SK-N-SH treated with all-trans-retinoic acid at 6 μM for 48 hours (cell line): Measurements from ENCODE around the gene NHLRC2.

Experiments
- ATAC-seq: fragments of 200-7000 bp; cut with Tn5 transposase; 3 replicates; pipeline ENCODE4 v1.9.1; 2020; ENCODE audit warnings: mild to moderate bottlenecking, moderate library complexity
- ARNTL ChIP-seq: fragments of 450-650 bp; formaldehyde crosslinking; IDR thresholded peaks from 2 replicates; pipeline ENCODE4 v1.5.0; 2020; ENCODE audit warnings: low read depth, mild to moderate bottlenecking, moderate library complexity, borderline replicate concordance
- BACH2 ChIP-seq: fragments of 250-450 bp; sonication (Bioruptor Pico); IDR thresholded peaks from 2 replicates; pipeline ENCODE4 v1.9.0; 2021; ENCODE audit warnings: mild to moderate bottlenecking, borderline replicate concordance
- CREB5 ChIP-seq: fragments of 250-450 bp; sonication (Bioruptor Pico); IDR thresholded peaks from 2 replicates; pipeline ENCODE4 v1.5.1; 2020; ENCODE audit warnings: low read depth, mild to moderate bottlenecking, moderate library complexity
- CSDC2 ChIP-seq: fragments of 250-450 bp; sonication (Bioruptor Pico); IDR thresholded peaks from 2 replicates; pipeline ENCODE4 v1.5.0; 2020; ENCODE audit warnings: mild to moderate bottlenecking, moderate library complexity
- ESRRG ChIP-seq: fragments of 250-450 bp; sonication (Bioruptor Pico); IDR thresholded peaks from 2 replicates; pipeline ENCODE4 v1.6.1; 2021; ENCODE audit warnings: mild to moderate bottlenecking
- GLIS3 ChIP-seq: fragments of 250-450 bp; sonication (Bioruptor Pico); IDR thresholded peaks from 2 replicates; pipeline ENCODE4 v1.5.0; 2020; ENCODE audit warnings: mild to moderate bottlenecking, moderate library complexity
- ISL1 ChIP-seq: fragments of 250-450 bp; sonication (Bioruptor Pico); IDR thresholded peaks from 2 replicates; pipeline ENCODE4 v2.1.2; 2022; ENCODE audit warnings: mild to moderate bottlenecking, moderate library complexity
- PATZ1 ChIP-seq: fragments of 250-450 bp; sonication (Bioruptor Pico); IDR thresholded peaks from 2 replicates; pipeline ENCODE4 v1.8.0; 2020; ENCODE audit warnings: mild to moderate bottlenecking, moderate library complexity, borderline replicate concordance
- POU6F1 ChIP-seq: fragments of 250-450 bp; sonication (Bioruptor Pico); IDR thresholded peaks from 2 replicates; pipeline ENCODE4 v1.8.0; 2021; ENCODE audit warnings: low read depth, mild to moderate bottlenecking, moderate library complexity, borderline replicate concordance
- PPARA ChIP-seq: fragments of 250-450 bp; sonication (Bioruptor Pico); IDR thresholded peaks from 2 replicates; pipeline ENCODE4 v1.5.0; 2020; ENCODE audit warnings: mild to moderate bottlenecking, borderline replicate concordance
- RARB ChIP-seq: fragments of 250-450 bp; sonication (Bioruptor Pico); IDR thresholded peaks from 2 replicates; pipeline ENCODE4 v1.8.0; 2021; ENCODE audit warnings: mild to moderate bottlenecking, moderate library complexity
- SNAI2 ChIP-seq: fragments of 250-450 bp; sonication (Bioruptor Pico); IDR thresholded peaks from 2 replicates; pipeline ENCODE4 v1.5.0; 2020; ENCODE audit warnings: mild to moderate bottlenecking, moderate library complexity
- TCF4 ChIP-seq: fragments of 250-450 bp; sonication (Bioruptor Pico); IDR thresholded peaks from 2 replicates; pipeline ENCODE4 v1.8.0; 2021; ENCODE audit warnings: mild to moderate bottlenecking, moderate library complexity, borderline replicate concordance
- ZC3H10 ChIP-seq: fragments of 250-450 bp; sonication (Bioruptor Pico); IDR thresholded peaks from 2 replicates; pipeline ENCODE4 v1.5.1; 2021; ENCODE audit warnings: mild to moderate bottlenecking, moderate library complexity
- ZFP30 ChIP-seq: fragments of 450-650 bp; formaldehyde crosslinking; IDR thresholded peaks from 2 replicates; pipeline ENCODE4 v1.5.0; 2022; ENCODE audit warnings: mild to moderate bottlenecking, moderate library complexity
- ZNF565 ChIP-seq: fragments of 450-650 bp; formaldehyde crosslinking; conservative IDR thresholded peaks from 2 replicates; pipeline ENCODE4 v1.5.0; 2020; ENCODE audit warnings: low read depth, mild to moderate bottlenecking, moderate library complexity
- ZNF70 ChIP-seq: fragments of 450-650 bp; formaldehyde crosslinking; IDR thresholded peaks from 2 replicates; pipeline ENCODE4 v1.5.0; 2020; ENCODE audit warnings: mild to moderate bottlenecking, moderate library complexity
- ZNF8 ChIP-seq: fragments of 450-650 bp; formaldehyde crosslinking; IDR thresholded peaks from 2 replicates; pipeline ENCODE4 v1.5.0; 2020; ENCODE audit warnings: mild to moderate bottlenecking, moderate library complexity
- TF ChIP-seq, protein P1 (sequence below): fragments of 250-450 bp; sonication (Bioruptor Pico); IDR thresholded peaks from 2 replicates; pipeline ENCODE4 v1.5.1; 2021; ENCODE audit warnings: mild to moderate bottlenecking, moderate library complexity
- TF ChIP-seq, protein P2 (sequence below): fragments of 250-450 bp; sonication (Bioruptor Pico); IDR thresholded peaks from 2 replicates; pipeline ENCODE4 v1.5.0; 2020; ENCODE audit warnings: mild to moderate bottlenecking, moderate library complexity

NHLRC2 gene

GRCh38 chr10:113916053-113916452, 61.6 kb downstream of the NHLRC2 start (continued):
- TF ChIP-seq POU6F1 (CRISPR knock-in tag): no peak

- TF ChIP-seq RARB (no peak), TCF4 (no peak), PATZ1 (CRISPR knock-in tag) (no peak), PPARA (CRISPR knock-in tag) (no peak), ARNTL (no peak), ZNF70 (CRISPR knock-in tag) (no peak), ZFP30 (CRISPR knock-in tag) (no peak), CREB5 (no peak), ZNF565 (CRISPR knock-in tag) (no peak), ESRRG (CRISPR knock-in tag) (no peak), ZNF8 (CRISPR knock-in tag) (no peak), BACH2 (CRISPR knock-in tag) (no peak), POU6F1 (CRISPR knock-in tag) (no peak), SNAI2 (no peak), ZC3H10 (no peak), GLIS3 (CRISPR knock-in tag) (no peak), ISL1 (CRISPR knock-in tag) (no peak), CSDC2 (no peak)
- TF ChIP-seq, protein P1, sequence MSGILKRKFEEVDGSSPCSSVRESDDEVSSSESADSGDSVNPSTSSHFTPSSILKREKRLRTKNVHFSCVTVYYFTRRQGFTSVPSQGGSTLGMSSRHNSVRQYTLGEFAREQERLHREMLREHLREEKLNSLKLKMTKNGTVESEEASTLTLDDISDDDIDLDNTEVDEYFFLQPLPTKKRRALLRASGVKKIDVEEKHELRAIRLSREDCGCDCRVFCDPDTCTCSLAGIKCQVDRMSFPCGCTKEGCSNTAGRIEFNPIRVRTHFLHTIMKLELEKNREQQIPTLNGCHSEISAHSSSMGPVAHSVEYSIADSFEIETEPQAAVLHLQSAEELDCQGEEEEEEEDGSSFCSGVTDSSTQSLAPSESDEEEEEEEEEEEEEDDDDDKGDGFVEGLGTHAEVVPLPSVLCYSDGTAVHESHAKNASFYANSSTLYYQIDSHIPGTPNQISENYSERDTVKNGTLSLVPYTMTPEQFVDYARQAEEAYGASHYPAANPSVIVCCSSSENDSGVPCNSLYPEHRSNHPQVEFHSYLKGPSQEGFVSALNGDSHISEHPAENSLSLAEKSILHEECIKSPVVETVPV (CRISPR knock-in tag): no peak
- TF ChIP-seq, protein P2, sequence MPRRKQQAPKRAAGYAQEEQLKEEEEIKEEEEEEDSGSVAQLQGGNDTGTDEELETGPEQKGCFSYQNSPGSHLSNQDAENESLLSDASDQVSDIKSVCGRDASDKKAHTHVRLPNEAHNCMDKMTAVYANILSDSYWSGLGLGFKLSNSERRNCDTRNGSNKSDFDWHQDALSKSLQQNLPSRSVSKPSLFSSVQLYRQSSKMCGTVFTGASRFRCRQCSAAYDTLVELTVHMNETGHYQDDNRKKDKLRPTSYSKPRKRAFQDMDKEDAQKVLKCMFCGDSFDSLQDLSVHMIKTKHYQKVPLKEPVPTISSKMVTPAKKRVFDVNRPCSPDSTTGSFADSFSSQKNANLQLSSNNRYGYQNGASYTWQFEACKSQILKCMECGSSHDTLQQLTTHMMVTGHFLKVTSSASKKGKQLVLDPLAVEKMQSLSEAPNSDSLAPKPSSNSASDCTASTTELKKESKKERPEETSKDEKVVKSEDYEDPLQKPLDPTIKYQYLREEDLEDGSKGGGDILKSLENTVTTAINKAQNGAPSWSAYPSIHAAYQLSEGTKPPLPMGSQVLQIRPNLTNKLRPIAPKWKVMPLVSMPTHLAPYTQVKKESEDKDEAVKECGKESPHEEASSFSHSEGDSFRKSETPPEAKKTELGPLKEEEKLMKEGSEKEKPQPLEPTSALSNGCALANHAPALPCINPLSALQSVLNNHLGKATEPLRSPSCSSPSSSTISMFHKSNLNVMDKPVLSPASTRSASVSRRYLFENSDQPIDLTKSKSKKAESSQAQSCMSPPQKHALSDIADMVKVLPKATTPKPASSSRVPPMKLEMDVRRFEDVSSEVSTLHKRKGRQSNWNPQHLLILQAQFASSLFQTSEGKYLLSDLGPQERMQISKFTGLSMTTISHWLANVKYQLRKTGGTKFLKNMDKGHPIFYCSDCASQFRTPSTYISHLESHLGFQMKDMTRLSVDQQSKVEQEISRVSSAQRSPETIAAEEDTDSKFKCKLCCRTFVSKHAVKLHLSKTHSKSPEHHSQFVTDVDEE: no peak
- no peak for ATAC-seq
Observed at GRCh38 chr10:113917636-113918035, 63.2 kb downstream of the NHLRC2 start.

- no peak for ATAC-seq
- TF ChIP-seq ESRRG (CRISPR knock-in tag): no peak
- TF ChIP-seq CSDC2: no peak
- no peak for TF ChIP-seq PATZ1 (CRISPR knock-in tag)
- TF ChIP-seq PPARA (CRISPR knock-in tag): no peak
- TF ChIP-seq RARB: no peak
- 0 out of 2 replicates have a peak, but pooled peaks have one; percentile 12 for TF ChIP-seq TCF4
- peak; percentile 47 for TF ChIP-seq ISL1 (CRISPR knock-in tag)
Observed at GRCh38 chr10:113920114-113920513, 65.7 kb downstream of the NHLRC2 start.
